Neutrophil (primary cell): ENCODE results near the gene LLGL1.

Experiments
- H3K27ac ChIP-seq: fragments of 200-600 bp; sonication (generic); 2 replicates; pipeline ENCODE4 v1.5.1; 2016; ENCODE audit warnings: mild to moderate bottlenecking, moderate library complexity
- H3K27me3 ChIP-seq: fragments of 200-600 bp; sonication (generic); 2 replicates; pipeline ENCODE4 v1.6.0; 2016; ENCODE audit warnings: mild to moderate bottlenecking
- H3K36me3 ChIP-seq: fragments of 200-600 bp; sonication (generic); 2 replicates; pipeline ENCODE4 v1.5.1; 2017
- H3K4me1 ChIP-seq, 2 experiments: fragments of 200-600 bp in 1 of 2; sonication (generic) in 1 of 2; 1 replicate in 1 of 2; 2 replicates in 1 of 2; pipeline versions ENCODE4 v1.5.1 to v1.6.1; 2013 to 2016; ENCODE audit warnings: low read depth in 1 of 2, low read length in 1 of 2, mild to moderate bottlenecking in 1 of 2, moderate library complexity in 1 of 2; ENCODE audit not compliant: control insufficient read depth in 1 of 2, insufficient read depth in 1 of 2
- H3K4me3 ChIP-seq, 2 experiments: fragments of 200-600 bp in 1 of 2; sonication (generic) in 1 of 2; 1 replicate in 1 of 2; 2 replicates in 1 of 2; pipeline ENCODE4 v1.5.1; 2013 to 2016; ENCODE audit warnings: low read depth in 1 of 2, low read length in 1 of 2, mild to moderate bottlenecking in 1 of 2, moderate library complexity in 1 of 2
- H3K9me3 ChIP-seq: fragments of 200-600 bp; sonication (generic); 2 replicates; pipeline ENCODE4 v1.5.1; 2016
- CTCF ChIP-seq: fragments of 200-600 bp; sonication (generic); IDR thresholded peaks from 2 replicates; pipeline ENCODE4 v1.5.1; 2016; ENCODE audit warnings: antibody characterized with exemption

Gene LLGL1

GRCh38 chr17:18245038-18245776 lies 19.8 kb downstream of the LLGL1 start:
- H3K36me3 ChIP-seq: peaks cover 92% of the 10 kb centered on the region
- no peaks in the 10 kb centered on the region for H3K4me1 ChIP-seq

GRCh38 chr17:18246109-18246725 lies 20.8 kb downstream of the LLGL1 start:
- Histone ChIP-seq H3K4me1 (no peaks in the 10 kb centered on the region), H3K27me3 (no peaks in the 10 kb centered on the region), H3K27ac (no peak overlapping the region), H3K36me3 (peaks cover 100% of the 10 kb centered on the region), H3K9me3 (no peaks in the 10 kb centered on the region), H3K4me3 (no peak overlapping the region)
- TF ChIP-seq CTCF: no peak

More at GRCh38 chr17:18245038-18245776, 19.8 kb downstream of the LLGL1 start:
- Histone ChIP-seq H3K4me3 (no peak overlapping the region), H3K27me3 (no peaks in the 10 kb centered on the region), H3K27ac (no peak overlapping the region), H3K9me3 (no peaks in the 10 kb centered on the region)
- no peak for TF ChIP-seq CTCF

- Histone ChIP-seq H3K27me3 (no peaks in the 10 kb centered on the region), H3K4me1 (no peaks in the 10 kb centered on the region), H3K27ac (no peak overlapping the region), H3K9me3 (no peaks in the 10 kb centered on the region), H3K4me3 (no peak overlapping the region), H3K36me3 (peaks cover 100% of the 10 kb centered on the region)
- no peak for TF ChIP-seq CTCF
These were observed 21.6 kb downstream of the LLGL1 start for GRCh38 chr17:18246880-18247612.

GRCh38 chr17:18247613-18248001 lies 22.2 kb downstream of the LLGL1 start:
- Histone ChIP-seq H3K27ac (no peak overlapping the region), H3K4me3 (no peak overlapping the region), H3K27me3 (no peaks in the 10 kb centered on the region), H3K36me3 (peaks cover 100% of the 10 kb centered on the region), H3K4me1 (no peaks in the 10 kb centered on the region), H3K9me3 (no peaks in the 10 kb centered on the region)
- no peak for TF ChIP-seq CTCF

GRCh38 chr17:18248300-18248731 lies 22.9 kb downstream of the LLGL1 start:
- peak; percentile 62 for TF ChIP-seq CTCF
- H3K27ac ChIP-seq: peak overlapping the region; percentile 8

More at GRCh38 chr17:18248300-18248731, 22.9 kb downstream of the LLGL1 start:
- no peaks in the 10 kb centered on the region for H3K27me3 ChIP-seq
- no peaks in the 10 kb centered on the region for H3K4me1 ChIP-seq
- H3K36me3 ChIP-seq: peaks cover 100% of the 10 kb centered on the region
- no peak overlapping the region for H3K4me3 ChIP-seq
- no peaks in the 10 kb centered on the region for H3K9me3 ChIP-seq
